Osteoblast (primary cell): ENCODE results near the gene WNT6. TPM values are rescaled to one million over a fixed set of nuclear protein-coding genes. Genes with fewer than 3 reads are reported as not detected.

ENCODE experiments used
- DNase-seq: peaks from one replicate; pipeline ENCODE4 v3.0.0; 2011; ENCODE audit warnings: low spot score, mixed read lengths; ENCODE audit not compliant: insufficient read length; ENCODE audit errors: missing footprints
- H2AFZ ChIP-seq: 2 replicates; pipeline ENCODE4 v1.6.0; 2011; ENCODE audit warnings: mild to moderate bottlenecking, low read length
- H3K27ac ChIP-seq: 2 replicates; pipeline ENCODE4 v1.5.1; 2011; ENCODE audit warnings: mild to moderate bottlenecking, low read depth, low read length, moderate library complexity
- H3K27me3 ChIP-seq: 2 replicates; pipeline ENCODE4 v1.6.0; 2012; ENCODE audit warnings: mild to moderate bottlenecking, control low read depth, inconsistent platforms, low read length, moderate library complexity; ENCODE audit not compliant: insufficient read depth
- H3K36me3 ChIP-seq: 2 replicates; pipeline ENCODE4 v1.5.1; 2011; ENCODE audit warnings: mild to moderate bottlenecking, low read length, control low read depth, moderate library complexity; ENCODE audit not compliant: insufficient read depth
- H3K4me1 ChIP-seq: 2 replicates; pipeline ENCODE4 v1.5.1; 2011; ENCODE audit warnings: mild to moderate bottlenecking, low read length, control low read depth, moderate library complexity; ENCODE audit not compliant: insufficient read depth
- H3K4me2 ChIP-seq: 2 replicates; pipeline ENCODE4 v1.6.0; 2011; ENCODE audit warnings: mild to moderate bottlenecking, low read length; ENCODE audit not compliant: insufficient read depth
- H3K4me3 ChIP-seq: fragments of 200-600 bp; sonication (generic); 3 replicates; pipeline ENCODE4 v1.5.1; 2012; ENCODE audit warnings: mild to moderate bottlenecking, low read length, inconsistent platforms; ENCODE audit not compliant: insufficient read depth
- H3K79me2 ChIP-seq: 2 replicates; pipeline ENCODE4 v1.6.0; 2012; ENCODE audit warnings: mild to moderate bottlenecking, low read length, control low read depth, inconsistent platforms; ENCODE audit not compliant: insufficient read depth
- H3K9me3 ChIP-seq: 2 replicates; pipeline ENCODE4 v1.5.1; 2011; ENCODE audit warnings: low read depth, low read length, control low read depth
- H4K20me1 ChIP-seq: 2 replicates; pipeline ENCODE4 v1.6.0; 2012; ENCODE audit warnings: mild to moderate bottlenecking, low read length, control low read depth; ENCODE audit not compliant: insufficient read depth
- CTCF ChIP-seq: IDR thresholded peaks from 2 replicates; pipeline ENCODE4 v1.5.1; 2011; ENCODE audit warnings: mild to moderate bottlenecking, low read depth, low read length, moderate library complexity; ENCODE audit errors: extremely low read depth
- total RNA-seq: library from RNA; depleted of rRNA; stranded (reverse); fragments of >200 nt; gene quantifications from 2 replicates; pipeline ENCODE4 v1.2.3, GENCODE V29; 2012

WNT6 gene
- total RNA-seq, 1 donor: not detected

DNA sequence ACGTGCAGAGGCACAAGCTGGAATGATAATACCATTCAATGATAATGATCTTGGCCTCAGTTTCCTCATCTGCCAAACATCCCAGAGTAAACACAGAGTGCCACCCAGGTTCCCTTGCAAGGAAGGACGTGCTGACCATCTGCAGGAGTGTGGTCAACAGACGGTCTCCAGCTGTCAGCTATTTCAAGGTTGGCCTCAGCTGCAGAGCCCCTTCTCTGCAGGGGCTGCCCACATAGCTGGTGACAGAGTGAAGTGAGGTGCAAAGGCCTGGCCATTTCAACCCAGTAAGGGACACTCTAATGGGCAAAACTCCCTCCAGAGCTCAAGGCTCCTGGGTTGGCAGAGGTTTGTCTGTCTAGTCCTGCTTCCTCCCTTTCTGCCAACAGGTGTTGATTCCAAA, 8.3 kb upstream of the WNT6 start:
- H3K36me3 ChIP-seq: no peaks in the 10 kb centered on the region
- peaks cover 12% of the 10 kb centered on the region for H3K4me1 ChIP-seq
- H3K9me3 ChIP-seq: no peaks in the 10 kb centered on the region
- peaks cover 37% of the 10 kb centered on the region for H3K27me3 ChIP-seq
- no peak overlapping the region for H3K4me2 ChIP-seq
- no peak overlapping the region for H3K27ac ChIP-seq
- H3K4me3 ChIP-seq: no peak overlapping the region
- H4K20me1 ChIP-seq: no peaks in the 10 kb centered on the region
- H2AFZ ChIP-seq: no peak overlapping the region
- DNase-seq: no peak
- no peaks in the 10 kb centered on the region for H3K79me2 ChIP-seq
- no peak for TF ChIP-seq CTCF

DNA sequence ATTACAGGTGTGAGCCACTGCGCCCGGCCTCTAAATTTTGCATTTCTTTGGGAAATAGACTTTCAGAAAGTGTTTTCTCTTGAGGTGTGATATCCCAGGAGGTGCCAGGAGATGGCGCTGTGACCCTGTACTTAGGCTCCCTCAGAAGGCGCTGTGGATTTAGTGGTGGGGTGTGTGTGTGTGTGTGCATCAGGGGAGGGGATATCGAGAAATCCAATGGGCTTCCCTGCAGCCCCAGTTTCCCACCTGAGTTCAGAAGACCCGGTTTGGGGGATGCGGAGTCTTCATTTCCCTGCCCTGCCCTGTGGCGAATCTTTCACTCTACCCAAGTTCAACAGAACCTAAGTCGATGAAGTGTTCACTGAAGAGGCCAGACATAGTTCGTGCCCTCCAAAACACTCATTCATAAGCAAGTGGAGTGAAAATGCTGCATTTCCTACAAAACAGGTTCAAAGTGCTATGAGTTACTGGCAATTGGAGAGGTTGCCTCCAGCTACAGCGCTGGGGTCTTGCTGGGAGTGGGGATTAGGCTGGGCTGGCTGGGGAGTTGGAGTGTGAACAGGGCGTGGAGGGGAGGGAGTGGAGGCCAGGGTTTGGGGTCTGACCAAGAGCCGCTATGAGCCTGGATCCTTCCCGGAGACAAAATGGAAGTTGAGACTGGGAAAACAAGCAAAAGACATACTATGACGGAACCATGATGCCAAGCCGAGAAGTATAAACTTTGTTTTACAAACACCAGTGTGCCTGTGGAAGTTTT, 6.5 kb upstream of the WNT6 start:
- Histone ChIP-seq H3K36me3 (no peaks in the 10 kb centered on the region), H3K4me2 (peak overlapping the region; percentile 33), H3K4me1 (peaks cover 12% of the 10 kb centered on the region), H3K79me2 (no peaks in the 10 kb centered on the region), H3K27me3 (peaks cover 50% of the 10 kb centered on the region), H3K9me3 (no peaks in the 10 kb centered on the region), H3K4me3 (no peak overlapping the region), H4K20me1 (no peaks in the 10 kb centered on the region), H3K27ac (no peak overlapping the region), H2AFZ (peak overlapping the region; percentile 25)
- peak; percentile 86 for TF ChIP-seq CTCF
- DNase-seq: peak; percentile 92

- peaks cover 12% of the 10 kb centered on the region for H3K4me1 ChIP-seq
- H3K4me2 ChIP-seq: no peak overlapping the region
- no peak for TF ChIP-seq CTCF
- no peak overlapping the region for H3K27ac ChIP-seq
- H2AFZ ChIP-seq: no peak overlapping the region
- H3K79me2 ChIP-seq: no peaks in the 10 kb centered on the region
- no peaks in the 10 kb centered on the region for H3K36me3 ChIP-seq
- peaks cover 52% of the 10 kb centered on the region for H3K27me3 ChIP-seq
- no peak overlapping the region for H3K4me3 ChIP-seq
- peak; percentile 86 for DNase-seq
- H3K9me3 ChIP-seq: no peaks in the 10 kb centered on the region
- no peaks in the 10 kb centered on the region for H4K20me1 ChIP-seq
Measured at GRCh38 chr2:218853766-218854165, 5.8 kb upstream of the WNT6 start.

DNA sequence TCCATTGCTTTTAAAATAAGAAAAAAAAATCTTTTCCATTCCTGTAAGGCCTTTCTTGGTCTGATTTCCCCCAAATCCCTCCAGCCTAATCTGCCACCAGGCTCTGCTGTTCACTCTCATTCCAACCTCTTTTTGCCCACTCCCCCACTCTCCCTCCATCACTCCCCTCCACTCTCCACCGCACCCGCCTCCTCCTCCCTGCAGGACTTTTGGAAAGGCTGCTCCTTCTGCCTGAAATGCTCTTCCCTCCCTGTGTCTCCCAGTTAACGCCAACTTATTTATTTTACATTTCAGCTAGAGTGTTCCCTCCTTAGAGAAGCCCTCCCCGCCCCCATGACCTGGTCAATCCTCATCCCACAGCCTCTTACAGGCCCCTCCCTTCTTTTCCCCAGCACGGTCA, 4.7 kb upstream of the WNT6 start:
- TF ChIP-seq CTCF: no peak
- Histone ChIP-seq H3K27ac (no peak overlapping the region), H3K4me3 (no peak overlapping the region), H3K27me3 (peaks cover 60% of the 10 kb centered on the region), H3K4me2 (no peak overlapping the region), H3K79me2 (no peaks in the 10 kb centered on the region), H3K36me3 (no peaks in the 10 kb centered on the region), H3K9me3 (no peaks in the 10 kb centered on the region), H4K20me1 (no peaks in the 10 kb centered on the region), H2AFZ (no peak overlapping the region), H3K4me1 (peaks cover 10% of the 10 kb centered on the region)
- no peak for DNase-seq
